ENCODE results near the gene NGLY1.

The NGLY1 gene

GRCh38 chr3:25782938-25783660, at the start of gene NGLY1:
NGLY1 (minus strand) TSS chr3:25783443; CDS start chr3:25783390, 53 bp downstream.
- DNase-seq, result peak; percentile 80 to 84

GRCh38 chr3:25831578-25831977, 48.3 kb upstream of the NGLY1 start:
- DNase-seq, result no peak

GRCh38 chr3:25830373-25831280, 47.4 kb upstream of the NGLY1 start:
- DNase-seq, result no peak

- DNase-seq, result no peak
Observed at GRCh38 chr3:25826510-25826909, 43.3 kb upstream of the NGLY1 start.

GRCh38 chr3:25823314-25823713, 40.1 kb upstream of the NGLY1 start:
- no peak for DNase-seq

- no peak for DNase-seq
Observed at GRCh38 chr3:25821746-25822573, 38.7 kb upstream of the NGLY1 start.

GRCh38 chr3:25820816-25821486, 37.7 kb upstream of the NGLY1 start:
- no peak for DNase-seq

- DNase-seq, result no peak
Observed at GRCh38 chr3:25820366-25820765, 37.1 kb upstream of the NGLY1 start.

GRCh38 chr3:25818335-25818734, 35.1 kb upstream of the NGLY1 start:
- no peak for DNase-seq

GRCh38 chr3:25817638-25818037, 34.4 kb upstream of the NGLY1 start:
- DNase-seq, result no peak

- no peak for DNase-seq
Observed at GRCh38 chr3:25817107-25817506, 33.9 kb upstream of the NGLY1 start.

GRCh38 chr3:25812644-25813043, 29.4 kb upstream of the NGLY1 start:
- no peak for DNase-seq

GRCh38 chr3:25804676-25805075, 21.4 kb upstream of the NGLY1 start:
- DNase-seq, result no peak

GRCh38 chr3:25803833-25804232, 20.6 kb upstream of the NGLY1 start:
- no peak for DNase-seq

- DNase-seq, result no peak
Observed at GRCh38 chr3:25801786-25802185, 18.5 kb upstream of the NGLY1 start.

- DNase-seq, result peak; percentile 90 to 93
Observed at GRCh38 chr3:25789596-25790556, 6.6 kb upstream of the NGLY1 start, which contains the start of gene OXSM. OXSM (plus strand) TSS chr3:25790090; CDS start chr3:25791021, 931 bp downstream.

- DNase-seq, result no peak
Observed at GRCh38 chr3:25789209-25789595, 6.0 kb upstream of the NGLY1 start.

GRCh38 chr3:25787689-25788088, 4.4 kb upstream of the NGLY1 start:
- DNase-seq, result no peak

GRCh38 chr3:25785826-25786225, 2.6 kb upstream of the NGLY1 start:
- no peak for DNase-seq

- no peak for DNase-seq
Observed at GRCh38 chr3:25784971-25785370, 1.7 kb upstream of the NGLY1 start.

Measured in activated CD4-positive, alpha-beta T cell treated with anti-CD3 and anti-CD28 coated beads for 4 hours (primary cell).